HG03139 (cell line): ENCODE results near the gene GPR37L1.
"Not testable (repeated sequence)": the region's sequence is repeated elsewhere in the genome, so short reads cannot be mapped to it uniquely, and the experiment has no call there.

Experiments used
- ATAC-seq: cut with Tn5 transposase; IDR thresholded peaks from one replicate; pipeline ENCODE4 v1.9.1; 2021; ENCODE audit not compliant: unreplicated experiment

Gene GPR37L1

DNA sequence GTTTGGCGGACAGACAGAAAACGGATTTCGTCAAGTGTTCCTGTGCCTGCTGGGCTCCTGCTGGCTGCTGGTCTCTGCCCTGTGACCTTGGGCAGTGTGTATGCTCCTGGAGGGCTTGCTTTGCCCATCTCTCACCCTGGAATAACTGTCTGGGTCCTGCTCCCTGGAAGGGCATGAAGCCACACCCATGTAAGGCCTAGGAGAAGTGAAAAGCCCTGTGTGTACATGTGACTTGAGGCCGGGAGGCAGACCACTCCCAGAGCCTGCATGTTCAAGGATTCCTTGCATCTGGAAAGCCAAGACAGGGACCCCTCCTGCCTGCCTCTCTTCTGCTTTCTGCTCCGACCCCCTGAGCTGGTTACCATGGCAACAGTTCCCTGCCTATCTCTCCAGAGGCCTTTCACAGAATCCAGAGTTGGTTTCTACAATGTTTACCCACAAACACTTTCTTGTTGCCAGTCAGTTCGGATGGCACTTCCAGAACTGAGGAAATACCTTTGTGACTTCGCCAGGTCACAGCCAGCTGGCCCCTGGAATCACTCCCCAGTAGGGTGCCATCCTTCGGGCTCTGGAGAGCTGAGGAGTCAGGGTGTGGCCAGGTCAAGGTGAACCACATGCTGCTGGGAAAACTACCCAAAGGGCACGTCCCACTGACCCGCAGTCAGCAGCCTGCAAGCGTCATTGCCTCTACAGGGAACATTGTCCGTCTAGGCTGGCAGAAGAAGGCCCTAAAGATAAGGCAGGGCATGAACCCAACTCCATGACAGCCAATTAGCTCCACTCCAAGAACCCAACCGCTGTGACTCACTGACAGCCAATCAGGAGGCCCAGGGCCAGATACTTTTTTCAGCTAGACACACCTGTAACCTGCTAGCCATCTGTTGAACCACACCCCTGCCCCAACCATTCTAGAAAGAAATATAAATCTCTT, 14.7 kb upstream of the GPR37L1 start:
- ATAC-seq: no peak

DNA sequence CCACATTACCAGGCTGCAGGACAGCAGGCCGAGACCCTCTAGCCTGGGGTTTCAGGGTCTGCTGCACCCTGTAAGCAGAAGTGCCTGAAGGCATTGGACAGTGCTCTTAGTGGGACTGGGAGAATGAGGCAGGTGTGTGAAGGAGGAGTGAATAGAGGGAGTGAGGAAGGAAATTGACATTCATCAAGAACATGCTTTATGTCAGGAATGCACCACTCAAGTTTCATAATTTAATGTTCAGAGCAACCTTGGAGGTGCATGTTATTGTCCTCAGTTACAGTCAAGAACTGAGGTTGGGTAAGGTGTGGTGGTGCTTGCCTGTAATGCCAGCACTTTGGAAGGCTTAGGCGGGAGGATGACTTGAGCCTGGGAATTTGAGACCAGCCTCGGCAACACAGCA, 11.7 kb upstream of the GPR37L1 start:
- ATAC-seq: no peak

DNA sequence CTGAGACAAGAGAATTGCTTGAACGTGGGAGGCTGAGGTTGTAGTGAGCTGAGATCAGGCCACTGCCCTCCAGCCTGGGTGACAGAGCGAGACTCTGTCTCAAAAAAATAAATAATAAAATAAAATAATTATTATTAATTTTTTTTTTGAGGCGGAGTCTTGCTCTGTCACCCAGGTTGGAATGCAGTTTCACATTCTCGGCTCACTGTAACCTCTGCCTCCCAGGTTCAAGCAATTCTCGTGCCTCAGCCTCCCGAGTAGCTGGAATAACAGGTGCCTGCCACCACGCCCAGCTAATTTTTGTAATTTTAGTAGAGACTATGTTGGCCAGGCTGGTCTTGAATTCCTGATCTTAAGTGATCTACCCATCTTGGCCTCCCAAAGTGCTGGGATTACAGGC, 11.1 kb upstream of the GPR37L1 start:
- ATAC-seq: not testable (repeated sequence)

DNA sequence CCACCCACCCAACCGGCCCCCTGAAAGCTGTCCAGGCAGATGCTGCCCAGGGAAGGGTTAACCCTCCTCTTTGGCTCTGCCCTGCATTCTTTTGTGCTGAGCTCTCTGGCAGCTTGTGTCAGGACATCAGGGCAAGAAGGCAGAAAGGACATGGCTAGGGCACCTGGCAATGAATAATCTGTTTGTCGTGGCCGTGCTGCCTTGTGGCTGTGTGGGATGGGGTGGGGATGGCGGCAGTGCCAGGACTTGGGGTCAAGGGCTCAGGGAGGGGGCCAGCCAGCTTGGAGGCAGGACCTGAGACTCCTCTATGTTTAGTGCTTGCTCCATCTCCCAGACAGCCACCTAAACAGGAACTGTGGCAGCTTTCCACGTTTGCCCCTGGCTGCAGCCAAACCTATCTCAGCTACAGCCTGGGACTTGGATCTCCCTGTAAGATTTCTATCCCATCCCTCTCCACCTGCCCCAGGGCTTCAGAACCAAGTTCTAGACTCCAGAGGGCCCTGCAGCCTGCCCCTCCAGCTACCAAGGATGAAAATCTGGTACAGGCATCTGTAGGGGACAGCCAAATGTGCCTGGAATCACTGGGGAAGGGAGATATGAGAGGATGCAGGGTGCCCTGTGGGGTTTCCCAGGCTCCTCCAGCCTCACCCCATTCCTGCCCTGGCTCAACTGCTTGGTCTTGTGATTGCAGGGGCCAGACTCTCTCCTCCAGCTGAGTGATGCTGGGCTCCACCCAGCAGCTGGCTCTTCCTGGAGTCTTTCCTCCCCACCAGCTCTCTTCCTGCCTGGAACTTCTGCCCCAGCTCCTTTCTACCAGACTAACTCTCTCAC, 9.6 kb upstream of the GPR37L1 start:
- ATAC-seq: no peak

DNA sequence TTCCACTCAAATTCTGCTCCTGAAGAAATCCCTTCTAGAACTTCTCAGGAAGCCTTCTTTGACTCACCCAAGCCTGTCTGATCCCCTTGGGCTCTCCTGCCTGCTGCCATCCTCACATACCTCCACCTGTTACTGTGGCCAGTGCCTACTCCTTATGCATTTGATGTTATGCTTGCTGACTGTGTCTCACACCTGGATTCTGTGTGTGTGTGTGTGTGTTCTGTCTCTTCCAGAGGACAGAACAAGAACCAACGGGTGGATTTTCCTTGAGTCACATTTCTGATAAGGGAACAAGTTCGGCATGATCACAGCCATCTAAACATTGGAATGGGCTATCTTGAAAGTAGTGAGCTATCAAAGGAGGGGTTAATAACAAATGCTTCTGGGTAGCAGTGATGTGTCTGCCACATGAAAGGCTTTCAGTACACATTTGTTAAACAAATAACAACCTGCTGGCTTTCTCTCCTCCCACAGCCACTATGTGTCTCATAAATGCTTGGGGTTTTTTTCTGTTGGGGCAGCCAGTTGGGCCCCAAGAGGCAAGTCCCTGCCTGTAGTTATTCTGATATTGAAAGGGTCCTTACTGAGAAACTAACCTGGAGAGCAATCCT, 8.9 kb upstream of the GPR37L1 start:
- ATAC-seq: no peak

DNA sequence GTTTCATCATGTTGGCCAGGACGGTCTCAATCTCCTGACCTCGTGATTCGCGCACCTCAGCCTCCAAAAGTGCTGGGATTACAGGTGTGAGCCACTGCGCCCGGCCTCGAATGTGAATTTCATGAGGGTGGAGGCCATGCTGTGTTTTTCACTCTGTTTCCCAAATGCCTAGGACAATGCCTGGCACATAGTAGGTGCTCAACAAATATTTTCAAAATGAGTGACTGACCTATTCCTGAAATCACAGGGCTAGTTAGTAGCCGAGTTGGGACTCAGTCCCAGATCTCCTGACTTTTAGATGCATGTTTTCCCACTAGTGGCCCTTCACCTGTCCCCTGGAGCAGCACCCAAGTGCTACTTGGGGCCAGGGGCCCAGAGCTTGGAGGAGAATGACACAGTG, 6.4 kb upstream of the GPR37L1 start:
- ATAC-seq: no peak

DNA sequence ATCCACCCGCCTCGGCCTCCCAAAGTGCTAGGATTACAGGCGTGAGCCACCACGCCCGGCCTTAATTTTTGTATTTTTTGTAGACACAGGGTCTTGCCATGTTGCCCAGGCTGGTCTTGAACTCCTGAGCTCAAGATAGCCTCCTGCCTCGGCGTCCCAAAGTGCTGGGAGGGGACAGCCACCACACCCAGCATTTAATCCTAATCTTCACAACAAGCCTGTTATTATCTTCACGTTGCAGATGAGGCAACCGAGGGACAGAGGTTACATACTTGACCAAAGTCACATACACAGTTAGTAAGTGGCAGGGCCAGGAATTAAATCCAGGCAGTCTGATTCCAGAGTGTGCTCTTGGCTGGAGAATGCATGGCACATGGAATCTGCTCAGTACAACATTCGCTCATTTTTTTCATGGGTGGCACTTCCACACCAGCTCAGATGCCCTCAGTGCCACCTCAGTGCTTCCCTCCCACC, 4.8 kb upstream of the GPR37L1 start:
- ATAC-seq: no peak

DNA sequence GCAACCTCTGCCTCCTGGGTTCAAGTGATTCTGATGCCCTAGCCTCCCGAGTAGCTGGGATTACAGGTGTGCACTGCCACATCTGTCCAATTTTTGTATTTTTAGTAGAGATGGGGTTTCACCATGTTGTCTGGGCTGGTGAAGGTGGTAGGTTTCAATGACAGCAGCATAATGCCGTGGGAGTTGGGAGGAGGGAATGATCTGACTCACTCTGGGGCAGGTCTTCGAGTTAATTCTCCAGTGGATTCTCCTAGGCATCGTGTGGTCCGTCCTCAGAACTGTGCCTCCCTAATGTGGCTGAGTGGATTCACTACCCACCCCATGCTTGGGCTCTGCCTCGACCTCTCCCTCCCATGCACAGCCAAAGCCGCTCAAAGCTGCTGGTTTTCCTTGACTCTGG, 1.7 kb upstream of the GPR37L1 start:
- no peak for ATAC-seq

DNA sequence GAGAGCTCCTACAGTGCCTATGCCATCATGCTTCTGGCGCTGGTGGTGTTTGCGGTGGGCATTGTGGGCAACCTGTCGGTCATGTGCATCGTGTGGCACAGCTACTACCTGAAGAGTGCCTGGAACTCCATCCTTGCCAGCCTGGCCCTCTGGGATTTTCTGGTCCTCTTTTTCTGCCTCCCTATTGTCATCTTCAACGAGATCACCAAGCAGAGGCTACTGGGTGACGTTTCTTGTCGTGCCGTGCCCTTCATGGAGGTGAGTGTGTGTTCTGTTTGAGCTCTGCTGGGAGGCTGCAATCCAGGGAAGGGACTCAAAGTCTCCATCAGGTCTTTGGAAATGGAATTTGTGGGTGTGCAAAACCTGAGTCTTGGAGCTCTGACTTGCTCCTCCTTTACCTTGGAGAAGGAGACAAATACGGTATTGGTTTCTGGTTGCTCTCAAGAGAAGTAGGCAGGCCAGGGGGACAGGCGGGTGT, 658 bp downstream of the GPR37L1 start:
- ATAC-seq: no peak

DNA sequence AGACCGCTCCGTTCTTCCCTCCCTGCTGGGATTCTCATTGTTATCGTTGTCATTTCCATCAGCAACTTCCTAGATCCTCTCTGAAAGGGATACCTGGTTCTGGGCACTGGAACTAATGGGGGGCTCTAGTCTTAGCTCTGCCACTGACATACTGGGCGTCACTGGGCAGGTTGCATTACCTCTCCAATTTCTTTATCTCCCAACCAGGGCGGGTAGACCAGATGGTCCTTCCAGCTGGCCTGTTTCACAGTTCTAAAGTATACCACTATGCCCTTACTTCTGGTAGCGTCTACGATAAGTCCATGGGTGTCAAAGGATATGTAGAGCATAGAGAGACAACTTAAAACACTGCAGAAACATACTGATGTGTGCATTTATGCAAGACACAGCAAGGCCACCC, 1.4 kb downstream of the GPR37L1 start:
- no peak for ATAC-seq

DNA sequence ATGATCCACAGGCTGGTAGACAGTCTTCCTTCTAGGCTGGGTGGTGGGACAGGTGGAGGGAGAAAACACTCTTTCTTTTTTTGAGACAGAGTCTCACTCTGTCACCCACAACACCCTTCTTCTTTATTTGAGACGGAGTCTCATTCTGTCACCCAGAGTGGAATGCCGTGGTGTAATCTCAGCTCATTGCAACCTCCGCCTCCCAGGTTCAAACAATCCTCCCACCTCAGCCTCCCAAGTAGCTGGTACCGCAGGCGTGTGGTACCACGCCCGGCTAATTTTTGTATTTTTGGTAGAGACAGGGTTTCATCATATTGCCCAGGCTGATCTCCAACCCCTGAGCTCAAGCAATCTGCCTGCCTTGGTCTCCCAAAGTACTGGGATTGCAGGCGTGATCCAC, 2.9 kb downstream of the GPR37L1 start:
- ATAC-seq: no peak

DNA sequence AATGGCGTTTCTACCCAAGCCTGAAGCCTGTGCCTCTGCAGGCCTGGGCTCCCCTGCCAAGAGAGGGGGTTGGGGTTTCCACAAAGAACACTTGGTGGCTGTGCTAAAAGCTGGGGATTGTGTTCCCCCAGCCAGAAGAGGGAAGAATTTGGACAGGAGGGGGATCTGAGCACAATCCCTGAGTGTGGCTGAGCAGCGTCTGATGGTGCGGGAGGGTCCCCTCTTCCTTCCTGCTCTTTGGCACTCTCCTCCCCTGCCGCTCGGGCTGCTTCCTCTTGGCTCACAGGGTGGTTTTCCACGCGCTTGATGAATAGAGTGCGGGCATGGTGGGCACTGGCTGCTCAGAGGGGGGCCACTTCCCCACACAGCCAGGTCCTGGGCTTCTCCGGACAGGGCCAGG, 3.7 kb downstream of the GPR37L1 start:
- no peak for ATAC-seq

DNA sequence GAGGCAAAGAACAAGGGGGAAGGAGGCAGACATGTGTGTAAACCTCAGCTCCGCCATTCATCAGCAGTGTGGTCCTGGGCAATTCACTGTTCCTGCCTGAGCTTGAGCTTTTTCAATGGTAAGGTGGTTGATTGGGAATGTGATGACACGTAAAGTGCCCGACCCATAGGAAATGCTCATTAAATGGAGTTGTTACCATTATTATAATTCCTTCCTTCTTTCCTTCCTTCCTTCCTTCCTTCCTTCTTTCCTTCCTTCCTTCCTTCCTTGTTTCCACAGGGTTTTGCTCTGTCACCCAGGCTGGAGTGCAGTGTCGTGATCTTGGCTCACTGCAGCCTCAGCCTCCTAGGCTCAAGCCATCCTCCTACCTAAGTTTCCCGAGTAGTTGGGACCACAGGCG, 4.3 kb downstream of the GPR37L1 start:
- no peak for ATAC-seq

DNA sequence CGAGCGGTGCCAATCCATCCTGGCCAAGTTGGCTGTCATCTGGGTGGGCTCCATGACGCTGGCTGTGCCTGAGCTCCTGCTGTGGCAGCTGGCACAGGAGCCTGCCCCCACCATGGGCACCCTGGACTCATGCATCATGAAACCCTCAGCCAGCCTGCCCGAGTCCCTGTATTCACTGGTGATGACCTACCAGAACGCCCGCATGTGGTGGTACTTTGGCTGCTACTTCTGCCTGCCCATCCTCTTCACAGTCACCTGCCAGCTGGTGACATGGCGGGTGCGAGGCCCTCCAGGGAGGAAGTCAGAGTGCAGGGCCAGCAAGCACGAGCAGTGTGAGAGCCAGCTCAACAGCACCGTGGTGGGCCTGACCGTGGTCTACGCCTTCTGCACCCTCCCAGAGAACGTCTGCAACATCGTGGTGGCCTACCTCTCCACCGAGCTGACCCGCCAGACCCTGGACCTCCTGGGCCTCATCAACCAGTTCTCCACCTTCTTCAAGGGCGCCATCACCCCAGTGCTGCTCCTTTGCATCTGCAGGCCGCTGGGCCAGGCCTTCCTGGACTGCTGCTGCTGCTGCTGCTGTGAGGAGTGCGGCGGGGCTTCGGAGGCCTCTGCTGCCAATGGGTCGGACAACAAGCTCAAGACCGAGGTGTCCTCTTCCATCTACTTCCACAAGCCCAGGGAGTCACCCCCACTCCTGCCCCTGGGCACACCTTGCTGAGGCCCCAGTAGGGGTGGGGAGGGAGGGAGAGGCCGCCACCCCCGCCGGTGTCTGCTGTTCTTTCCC, 5.3 kb downstream of the GPR37L1 start:
- no peak for ATAC-seq

DNA sequence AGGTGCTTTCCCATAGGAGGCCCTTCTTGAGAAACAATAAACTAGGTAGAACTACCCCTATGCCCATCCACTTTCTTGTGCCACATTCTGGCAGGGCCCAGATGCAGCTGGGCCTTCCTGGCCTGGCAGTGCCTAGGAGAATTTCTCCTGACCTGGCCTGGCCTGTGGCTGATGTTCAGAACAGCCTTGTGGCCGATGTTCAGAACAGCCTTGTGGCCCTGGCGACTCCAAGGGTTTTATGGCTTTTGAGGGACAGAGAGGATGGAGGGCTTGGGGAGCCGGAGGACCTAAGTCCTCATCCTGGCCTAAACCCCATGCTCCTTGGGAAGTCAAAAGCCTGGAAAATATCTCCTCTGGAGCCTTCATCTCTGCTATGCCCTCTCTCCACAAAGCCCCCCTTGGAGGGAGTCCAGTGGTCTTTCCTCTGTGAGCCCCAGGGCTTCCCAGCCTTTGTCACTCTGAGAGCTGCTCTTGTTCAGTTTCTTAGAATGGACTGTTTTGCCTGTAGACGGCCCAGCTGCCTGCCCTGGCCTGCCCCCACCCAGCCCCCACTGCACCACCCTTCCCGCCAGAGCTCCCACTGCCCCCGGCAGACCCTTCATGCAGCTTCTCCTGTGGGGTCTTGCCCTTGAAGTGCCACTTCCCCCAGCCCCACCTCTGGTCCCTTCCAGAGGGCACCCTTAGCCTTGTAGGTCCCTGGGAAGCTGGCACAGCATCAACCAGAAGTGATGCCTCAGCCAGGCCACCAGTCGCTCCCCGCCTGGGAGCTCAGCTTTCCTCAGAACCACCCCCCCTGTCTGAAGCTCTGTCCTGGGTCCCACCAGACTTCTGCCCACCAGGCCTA, 7.0 kb downstream of the GPR37L1 start:
- no peak for ATAC-seq

DNA sequence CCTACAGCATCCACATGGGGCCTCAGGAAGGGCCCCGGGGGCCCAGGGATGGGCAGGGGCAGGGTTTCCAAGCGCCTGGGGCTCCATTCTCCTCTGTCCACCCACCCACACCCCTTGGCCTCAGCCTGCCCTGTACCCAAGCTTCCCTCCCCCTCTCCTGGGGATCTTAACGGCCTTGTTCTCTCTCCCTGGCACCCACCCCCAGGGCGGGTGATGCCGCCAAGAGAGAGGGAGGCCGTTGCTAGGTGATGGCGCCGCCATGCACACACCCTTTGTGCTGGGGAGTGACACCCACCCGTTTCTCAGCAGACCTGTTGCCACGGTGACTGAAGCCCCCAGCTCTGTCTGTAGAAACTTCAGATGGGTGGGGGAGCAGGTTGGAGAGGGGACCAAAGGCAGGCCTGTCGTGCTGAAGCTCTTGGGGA, 7.6 kb downstream of the GPR37L1 start:
- no peak for ATAC-seq

DNA sequence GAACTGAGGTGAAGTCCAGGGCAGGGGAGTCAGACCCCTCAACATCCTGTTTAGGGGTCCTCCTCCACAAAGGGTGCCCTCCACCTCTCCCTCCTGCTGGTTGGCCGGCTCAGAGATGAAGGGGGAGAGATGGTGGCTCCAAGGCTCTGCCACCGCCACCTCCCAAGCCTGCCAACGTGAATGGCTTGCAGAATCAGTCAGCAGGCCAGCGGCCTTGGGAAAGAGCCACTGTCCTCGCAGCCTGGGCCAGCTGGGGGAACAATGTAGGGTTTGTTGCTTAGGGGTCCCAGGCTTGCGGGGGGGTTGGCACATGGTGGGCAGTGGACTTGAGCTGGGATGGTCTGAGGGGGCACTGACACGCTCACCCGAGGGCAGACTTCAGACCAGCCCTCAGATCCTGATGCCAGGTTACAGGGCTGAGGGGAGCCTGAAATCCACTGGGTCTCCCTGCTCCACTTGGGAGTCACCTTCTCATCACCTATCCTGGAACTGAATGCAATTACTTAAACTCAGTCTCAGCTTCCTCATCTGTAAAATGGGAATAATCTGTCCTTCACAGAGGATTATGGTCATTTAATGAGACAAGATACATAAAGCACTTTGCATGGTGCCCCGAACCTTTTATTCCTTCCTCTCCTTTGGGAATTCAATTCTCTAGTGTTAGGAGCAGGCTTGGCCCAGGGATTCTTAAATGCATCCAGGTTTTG, 8.3 kb downstream of the GPR37L1 start:
- ATAC-seq: no peak

DNA sequence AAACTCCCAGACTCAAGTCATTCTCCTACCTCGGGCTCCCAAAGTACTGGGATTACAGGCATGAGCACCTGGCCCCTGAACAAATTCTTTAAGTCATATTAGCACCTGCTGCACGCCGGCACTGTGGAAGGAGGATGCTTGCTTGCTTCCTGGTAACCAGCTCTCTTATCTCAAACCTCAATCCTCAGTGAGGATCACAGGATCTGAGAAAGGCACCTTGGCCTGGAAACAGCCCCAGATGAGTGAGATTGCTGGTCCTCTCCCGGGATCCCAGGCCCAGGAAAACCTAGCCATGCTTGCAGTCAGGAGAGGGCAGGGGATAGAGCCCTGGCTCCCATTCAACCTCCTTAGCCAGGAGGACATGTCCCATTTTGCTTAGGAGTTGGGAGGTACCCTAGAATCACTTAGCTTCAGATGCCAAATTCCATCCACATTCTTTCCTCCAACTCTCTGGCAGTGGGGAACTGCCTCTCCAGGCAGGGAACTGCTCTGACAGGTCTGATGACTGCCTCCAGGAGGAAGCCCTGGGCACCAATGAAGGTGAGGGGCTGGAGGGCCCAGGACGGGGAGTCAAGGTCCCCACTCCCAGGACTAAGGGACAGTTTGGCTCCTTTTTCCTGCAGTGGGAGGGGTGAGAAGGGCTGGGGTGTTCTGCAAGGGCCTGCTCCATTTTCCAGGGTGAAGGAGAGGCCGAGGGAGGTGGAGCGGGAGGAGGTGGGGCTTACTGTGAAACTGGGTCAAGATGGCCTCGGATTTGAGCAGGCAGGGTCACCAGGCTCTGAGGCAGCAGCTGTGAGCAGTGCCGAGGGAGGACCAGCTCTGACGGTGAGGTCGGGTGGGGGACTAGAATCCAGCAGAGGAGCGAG, 9.5 kb downstream of the GPR37L1 start:
- ATAC-seq: no peak
